PFSK-1 (cell line): ENCODE data around the gene PLAC1.

Source experiments
- FOXP2 ChIP-seq: optimal IDR thresholded peaks from 2 replicates; pipeline ENCODE3; 2011; ENCODE audit warnings: borderline replicate concordance, control low read depth, inconsistent platforms; ENCODE audit not compliant: insufficient read depth; ENCODE audit errors: extremely low read length, extremely low read depth
- POLR2AphosphoS5 ChIP-seq: IDR thresholded peaks from 2 replicates; pipeline ENCODE4 v1.6.1; 2012; ENCODE audit warnings: low read depth, mild to moderate bottlenecking, control low read depth, low read length, moderate library complexity
- REST ChIP-seq, 2 experiments: IDR thresholded peaks; 2 replicates each; pipeline versions ENCODE4 v1.6.1 to v1.8.0; 2011 to 2012; ENCODE audit warnings: low read depth in 2 of 2, low read length in 2 of 2, control low read depth in 1 of 2, inconsistent platforms in 1 of 2, mild to moderate bottlenecking in 1 of 2, moderate library complexity in 1 of 2; ENCODE audit not compliant: insufficient read depth in 1 of 2
- SIN3A ChIP-seq: IDR thresholded peaks from 2 replicates; pipeline ENCODE4 v1.6.1; 2012; ENCODE audit warnings: mild to moderate bottlenecking, low read length, moderate library complexity, borderline replicate concordance; ENCODE audit not compliant: insufficient read depth
- TAF1 ChIP-seq: IDR thresholded peaks from 2 replicates; pipeline ENCODE4 v1.6.1; 2012; ENCODE audit warnings: low read length, control low read depth, borderline replicate concordance; ENCODE audit not compliant: insufficient read depth

Gene PLAC1

DNA sequence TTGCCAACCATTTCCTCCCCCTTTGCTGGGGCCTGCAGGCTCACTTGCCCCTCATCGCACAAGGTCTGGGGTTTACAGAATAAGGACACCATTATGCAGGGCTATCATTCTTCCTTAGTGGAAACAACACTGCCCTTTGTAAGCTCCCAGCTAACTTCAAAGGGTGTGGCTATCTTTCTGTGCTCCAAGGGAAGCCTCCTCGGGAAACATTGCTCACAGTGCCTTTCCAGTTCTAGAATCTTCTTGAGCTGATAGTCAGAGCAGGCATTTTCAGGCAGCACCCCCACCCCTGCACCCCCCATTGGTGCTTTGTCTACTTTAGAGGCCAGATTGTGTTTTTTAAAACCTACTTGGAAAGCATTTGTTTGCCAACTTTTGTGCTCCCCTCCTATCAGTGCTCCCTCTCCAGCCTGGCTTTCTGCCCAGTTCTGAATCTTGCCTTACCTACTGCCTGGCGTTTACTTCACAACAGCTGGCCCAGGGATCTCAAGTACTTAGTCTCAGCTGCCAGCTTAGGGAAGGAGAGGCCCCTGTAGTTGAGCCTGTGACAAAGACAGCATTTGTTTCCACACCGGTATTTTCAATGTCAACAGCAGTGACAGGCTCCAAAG is 53.5 kb downstream of the PLAC1 start:
- no peak for TF ChIP-seq REST (IDR thresholded peaks at IDR 0.05; ENCODE audit: insufficient read depth in 1 of 2, low read depth in 2 of 2, low read length in 2 of 2)
- TF ChIP-seq FOXP2: no peak
- TF ChIP-seq POLR2AphosphoS5: no peak
- TF ChIP-seq SIN3A: no peak
- TF ChIP-seq TAF1: no peak

DNA sequence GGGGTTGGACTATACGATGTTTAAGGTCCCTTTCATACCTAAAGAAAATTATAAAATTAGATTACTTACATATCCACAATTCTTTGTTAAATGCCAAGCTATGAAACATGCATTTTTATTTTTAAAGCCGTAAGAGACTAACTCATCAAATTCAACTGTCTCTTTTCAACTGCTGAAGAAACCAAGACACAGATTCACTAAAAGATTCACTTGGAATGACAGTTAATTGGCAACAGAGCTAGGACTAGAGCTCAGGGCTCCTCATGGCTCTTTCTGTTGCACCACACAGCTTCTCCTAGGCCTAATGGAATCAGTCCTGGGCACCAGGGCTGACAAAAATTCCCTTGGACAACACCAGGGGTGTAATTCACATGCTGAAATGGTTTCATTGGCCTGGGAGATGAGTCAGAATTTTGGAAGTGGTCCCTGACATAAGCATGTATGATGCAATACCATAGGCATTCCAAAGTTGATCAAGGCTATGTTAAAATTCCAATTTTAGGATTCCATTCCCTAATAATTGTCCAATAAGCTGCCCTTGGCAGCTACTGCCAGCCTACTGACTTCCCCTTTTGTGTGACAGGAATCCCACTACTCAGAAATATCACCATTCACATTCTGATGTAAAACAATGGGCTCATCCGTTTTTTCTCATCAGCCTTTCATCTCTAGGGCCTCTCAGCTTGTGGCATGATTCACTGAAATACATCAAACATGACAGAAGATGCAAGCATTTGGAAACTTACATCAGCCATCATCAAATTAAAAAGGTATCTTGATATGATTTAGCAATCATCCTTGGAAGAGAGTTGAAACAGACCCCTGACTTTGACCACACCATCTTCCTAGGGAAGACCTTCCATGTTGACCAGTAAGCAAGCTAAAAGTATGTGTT is 54.2 kb downstream of the PLAC1 start:
- TF ChIP-seq FOXP2: no peak
- no peak for TF ChIP-seq REST (IDR thresholded peaks at IDR 0.05; ENCODE audit: insufficient read depth in 1 of 2, low read depth in 2 of 2, low read length in 2 of 2)
- TF ChIP-seq TAF1: no peak
- TF ChIP-seq POLR2AphosphoS5: no peak
- TF ChIP-seq SIN3A: no peak

DNA sequence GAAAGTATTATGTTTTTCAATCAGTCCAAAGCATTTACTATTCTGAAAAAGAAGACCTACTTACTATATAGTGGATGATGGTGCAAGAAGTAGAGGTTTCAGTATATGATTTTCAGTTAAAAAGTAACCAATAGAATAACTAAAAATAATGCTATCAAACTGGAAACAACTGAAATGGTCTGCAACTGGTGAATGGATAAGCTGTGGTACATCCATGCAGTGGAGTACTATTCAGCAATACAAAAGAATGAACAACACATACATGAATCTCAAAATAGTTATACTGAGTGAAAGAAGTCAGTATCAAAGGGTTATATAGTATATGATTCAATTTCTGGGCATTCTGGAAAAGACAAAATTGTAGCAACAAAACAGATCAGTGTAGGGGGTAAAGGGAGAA is 55.9 kb downstream of the PLAC1 start:
- no peak for TF ChIP-seq FOXP2

DNA sequence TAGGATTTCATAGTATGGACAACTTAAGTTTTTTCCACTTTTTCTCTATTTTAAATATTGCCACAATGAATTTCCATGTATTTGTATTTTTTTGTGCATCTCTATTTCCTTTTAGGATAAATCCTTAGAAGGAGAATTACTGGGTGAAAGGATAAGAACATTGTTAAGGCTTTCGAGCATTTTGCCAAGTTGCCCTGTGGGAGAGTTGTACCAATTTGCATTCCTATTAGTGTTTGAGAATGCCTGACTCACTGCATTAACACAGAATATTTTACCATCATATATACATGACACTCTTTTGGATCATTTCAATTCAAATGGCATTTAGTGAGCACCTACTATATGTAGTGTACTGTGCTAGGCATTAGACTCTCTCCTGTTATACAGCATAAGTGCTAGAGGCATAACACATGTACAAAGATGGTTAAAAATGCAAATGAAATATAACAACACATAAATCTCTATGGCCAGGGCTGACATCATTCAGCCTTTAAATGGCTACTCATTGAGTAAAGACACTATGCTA is 57.0 kb downstream of the PLAC1 start:
- TF ChIP-seq FOXP2 (no peak), TAF1 (no peak), REST (IDR thresholded peaks at IDR 0.05; ENCODE audit: insufficient read depth in 1 of 2, low read depth in 2 of 2, low read length in 2 of 2) (no peak), SIN3A (no peak)

DNA sequence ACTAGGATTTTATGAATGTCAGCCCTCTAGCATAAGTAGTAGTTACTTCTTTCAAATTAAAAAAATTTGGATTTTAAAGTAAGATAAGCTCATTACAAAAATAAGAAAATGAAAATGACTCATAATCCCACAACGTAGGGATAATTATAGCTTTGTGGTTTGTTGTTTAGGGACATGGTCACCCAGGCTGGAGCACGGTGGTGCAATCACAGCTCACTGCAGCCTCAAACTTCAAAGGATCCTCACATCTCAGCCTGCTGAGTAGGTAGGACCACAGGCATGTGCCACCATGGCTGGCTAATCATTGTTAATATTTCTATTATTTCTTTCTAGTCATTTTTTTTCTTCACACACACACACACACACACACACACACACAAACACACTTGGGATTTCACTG is 57.6 kb downstream of the PLAC1 start:
- TF ChIP-seq SIN3A (no peak), REST (IDR thresholded peaks at IDR 0.05; ENCODE audit: insufficient read depth in 1 of 2, low read depth in 2 of 2, low read length in 2 of 2) (no peak), POLR2AphosphoS5 (no peak), TAF1 (no peak), FOXP2 (no peak)
